HG03354 (cell line): ENCODE data around the gene IL12RB1.
"Not testable (repeated sequence)": the region's sequence is repeated elsewhere in the genome, so short reads cannot be mapped to it uniquely, and the experiment has no call there.

Source experiments
- ATAC-seq: cut with Tn5 transposase; IDR thresholded peaks from one replicate; pipeline ENCODE4 v1.9.1; 2021; ENCODE audit warnings: mild to moderate bottlenecking; ENCODE audit not compliant: unreplicated experiment, poor library complexity, severe bottlenecking

The IL12RB1 gene

DNA sequence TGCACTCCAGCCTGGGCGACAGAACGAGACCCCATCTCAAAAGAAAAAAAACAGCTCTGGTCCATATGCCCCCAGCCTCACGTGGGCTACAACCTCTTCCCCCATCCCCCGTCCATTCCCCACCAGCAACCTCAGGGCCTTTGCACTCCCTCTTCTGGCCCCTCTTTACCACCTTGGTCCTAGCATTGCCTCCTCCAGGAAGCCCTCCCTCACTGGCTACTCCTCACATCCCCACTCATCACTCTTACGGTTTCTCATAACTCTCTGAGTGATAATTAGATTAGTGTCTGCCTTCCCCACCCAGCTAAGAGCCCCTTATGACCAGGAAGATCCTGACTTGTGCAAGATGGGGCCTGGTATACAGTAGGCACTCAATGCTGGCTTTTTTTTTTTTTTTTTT, 30.8 kb downstream of the IL12RB1 start:
- ATAC-seq = no peak

DNA sequence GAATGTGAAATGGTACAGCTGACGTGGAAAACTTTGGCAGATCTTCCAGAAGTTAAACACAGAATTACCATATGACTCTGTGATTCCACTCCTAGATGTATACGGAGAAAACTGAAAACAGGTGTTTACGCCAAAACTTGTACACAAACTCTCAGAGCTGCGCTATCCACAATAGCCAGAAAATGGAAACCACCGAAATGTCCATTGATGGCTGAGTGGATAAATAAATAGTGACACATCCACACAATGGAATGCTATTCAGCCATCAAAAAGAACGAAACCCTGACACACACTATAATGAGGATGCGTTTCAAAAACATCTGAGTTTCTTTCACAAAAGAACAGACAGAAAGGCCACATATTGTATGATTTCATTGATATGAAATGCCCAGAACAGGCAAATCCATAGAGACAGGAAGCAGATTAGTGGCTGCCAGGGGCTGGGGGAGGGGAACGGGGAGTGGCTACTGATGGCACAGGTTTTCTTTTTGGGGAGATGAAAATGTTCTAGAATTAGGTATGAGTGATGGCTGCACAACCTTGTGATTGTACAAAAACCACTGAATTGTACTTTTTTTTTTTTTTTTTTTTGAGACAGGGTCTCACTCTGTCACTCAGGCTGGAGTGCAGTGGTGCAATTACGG, 33.0 kb downstream of the IL12RB1 start:
- ATAC-seq = no peak

DNA sequence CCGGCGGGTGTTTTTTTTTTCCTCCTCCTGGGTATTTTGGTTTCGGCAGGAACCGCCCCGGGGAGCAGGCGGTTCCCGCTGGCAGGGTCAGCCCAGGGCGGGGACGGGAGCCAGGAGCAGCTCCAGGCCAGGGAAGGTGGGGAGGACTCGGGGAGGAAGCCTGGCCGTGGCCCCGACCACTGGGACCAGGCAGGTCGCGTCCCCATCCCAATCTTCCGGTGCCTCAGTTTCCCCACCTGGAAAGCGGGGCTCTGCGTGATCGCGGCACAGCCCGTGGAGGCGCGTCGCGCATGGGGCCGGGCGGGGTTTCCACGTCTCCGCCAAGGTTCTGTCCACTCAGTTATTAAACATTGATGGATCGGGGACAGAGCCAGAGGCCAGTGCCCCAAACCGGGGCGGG, 34.8 kb downstream of the IL12RB1 start:
- no peak for ATAC-seq

DNA sequence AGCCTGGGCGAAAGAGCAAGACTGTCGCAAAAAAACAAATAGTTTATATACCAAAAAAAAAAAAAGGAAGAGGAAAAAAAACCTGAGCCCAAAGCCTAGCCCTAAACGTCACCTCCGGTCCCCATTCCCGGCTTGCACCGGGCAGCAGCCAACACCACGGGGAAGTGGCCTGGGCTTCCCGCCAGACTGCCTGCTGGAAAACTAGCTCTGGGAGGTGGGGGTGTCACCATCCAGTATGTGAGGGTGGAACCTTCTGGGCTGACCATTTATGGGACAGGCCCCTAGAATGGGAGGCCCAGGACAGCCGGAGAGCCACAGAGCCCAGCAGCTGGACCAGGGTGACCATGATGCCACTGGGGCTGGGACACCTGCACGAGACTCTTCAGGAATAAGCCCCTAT, 37.3 kb downstream of the IL12RB1 start:
- ATAC-seq = no peak

DNA sequence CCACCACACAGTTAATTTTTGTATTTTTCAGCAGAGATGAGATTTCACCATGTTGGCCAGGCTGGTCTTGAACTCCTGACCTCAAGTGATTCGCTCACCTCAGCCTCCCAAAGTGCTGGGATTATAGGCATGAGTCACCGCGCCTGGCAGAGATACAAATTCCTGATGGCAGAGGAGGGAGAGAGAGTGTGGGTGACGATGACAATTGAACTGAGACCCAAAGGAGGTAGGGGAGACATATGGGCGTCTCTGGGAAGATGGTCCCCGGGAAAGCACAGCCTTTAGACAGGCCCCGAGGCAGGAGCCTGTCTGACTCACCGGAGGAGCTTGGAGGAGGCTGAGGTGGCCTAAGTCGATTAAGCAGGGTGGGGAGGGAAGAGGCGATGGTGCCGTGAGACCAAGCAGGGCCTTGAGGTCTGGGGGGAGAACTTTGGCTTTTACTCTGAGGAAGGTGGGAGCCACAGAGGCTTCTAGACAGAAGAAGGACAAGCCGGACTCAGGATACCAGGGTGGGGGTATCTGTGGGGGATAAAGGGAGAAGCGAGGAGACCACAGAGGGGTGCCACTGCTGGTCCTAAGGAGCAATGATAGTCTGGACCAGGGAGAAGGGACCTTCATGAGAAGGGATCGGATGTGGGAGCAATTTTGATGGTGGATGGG, 40.5 kb downstream of the IL12RB1 start:
- no peak for ATAC-seq

DNA sequence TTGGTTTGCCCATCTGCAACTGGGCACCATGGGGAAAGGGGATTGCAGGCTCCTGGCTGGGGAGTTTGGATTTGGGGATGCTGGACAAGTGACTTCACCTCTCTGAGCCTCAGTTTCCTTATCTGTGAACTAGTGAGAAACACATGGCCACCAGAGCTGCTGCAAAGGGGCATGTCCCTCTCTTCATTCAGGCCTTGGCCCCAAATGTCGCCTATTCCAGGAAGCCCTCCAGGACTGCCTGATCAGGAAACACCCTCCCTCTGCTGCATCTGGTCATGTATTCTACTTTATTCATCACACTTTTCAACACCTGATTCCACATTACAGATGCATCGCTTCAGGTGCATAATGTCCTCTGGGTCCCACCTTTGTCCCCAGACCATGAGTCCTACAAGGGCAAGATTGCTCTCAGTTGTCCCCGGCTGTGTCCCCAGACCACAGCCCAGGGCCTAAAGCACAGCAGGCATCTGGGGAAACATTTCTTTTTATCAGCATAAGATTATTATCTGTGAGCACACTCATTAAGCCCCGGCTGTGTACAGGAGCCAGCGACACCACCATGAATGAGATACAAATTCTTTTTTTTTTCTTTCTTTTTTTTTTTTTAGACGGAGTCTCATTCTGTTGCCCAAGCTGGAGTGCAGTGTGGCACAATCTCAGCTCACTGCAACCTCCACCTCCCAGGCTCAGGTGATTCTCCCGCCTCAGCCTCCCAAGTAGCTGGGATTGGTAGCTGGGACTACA, 41.3 kb downstream of the IL12RB1 start:
- peak; percentile 8 for ATAC-seq

DNA sequence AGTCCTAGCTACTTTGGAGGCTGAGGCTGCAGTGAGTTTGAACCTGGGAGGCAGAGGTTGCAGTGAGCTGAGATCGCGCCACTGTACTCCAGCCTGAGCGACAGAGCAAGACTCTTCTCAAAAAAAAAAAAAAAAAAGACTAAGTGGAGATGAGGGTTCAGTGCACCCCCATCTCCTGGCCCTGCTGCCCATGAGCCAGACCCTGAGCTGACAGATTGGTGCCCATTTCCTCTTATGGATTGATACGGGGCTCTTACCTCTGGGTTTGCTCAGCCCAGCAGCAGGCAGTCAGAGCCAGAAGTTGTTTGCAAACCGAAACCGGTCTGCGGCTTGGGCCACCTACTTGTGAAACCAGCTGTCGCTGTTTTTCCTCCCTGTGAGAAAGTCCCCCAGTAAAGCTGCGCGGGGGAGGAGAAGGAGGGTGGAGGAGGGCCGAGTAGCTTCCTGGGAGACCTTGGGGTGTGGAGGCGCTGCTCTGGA, 41.9 kb downstream of the IL12RB1 start:
- peak; percentile 93 for ATAC-seq

DNA sequence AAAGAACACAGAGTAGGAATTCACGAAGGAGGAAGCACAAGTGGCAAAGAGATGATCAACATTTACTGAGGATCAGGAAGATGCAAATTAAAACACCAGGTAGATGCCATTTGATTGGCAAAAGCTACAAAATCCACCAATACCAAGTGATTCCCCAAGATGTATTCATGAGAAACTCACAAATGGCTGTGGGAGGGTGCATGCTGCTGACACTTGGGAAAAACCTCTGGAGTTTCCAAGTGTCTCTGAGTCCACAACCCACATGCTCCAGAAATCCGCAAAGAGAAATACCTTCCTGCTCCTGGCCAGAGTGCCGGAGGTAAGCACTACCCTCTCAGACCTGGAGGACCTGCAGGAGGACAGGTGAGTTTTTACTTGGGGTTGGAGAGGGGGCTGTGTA, 43.1 kb downstream of the IL12RB1 start:
- no peak for ATAC-seq

DNA sequence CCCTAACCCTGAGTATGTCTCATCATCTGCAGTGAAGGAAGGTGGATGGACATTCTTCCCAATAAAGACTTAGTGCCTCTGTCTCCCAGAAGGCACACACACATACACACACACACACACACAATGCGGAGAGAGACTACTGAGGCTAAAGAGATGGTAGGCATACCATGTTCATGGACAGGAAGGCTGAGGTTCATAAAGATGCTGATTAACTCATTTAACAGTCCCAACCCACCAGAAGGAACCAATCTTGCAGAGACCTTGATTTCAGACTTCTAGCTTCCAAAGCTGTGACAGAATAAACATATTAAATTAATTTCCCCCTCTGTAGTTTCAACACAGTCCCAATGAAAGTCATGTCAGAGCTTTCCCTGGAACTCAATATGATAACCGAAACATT, 45.7 kb downstream of the IL12RB1 start:
- ATAC-seq = no peak

DNA sequence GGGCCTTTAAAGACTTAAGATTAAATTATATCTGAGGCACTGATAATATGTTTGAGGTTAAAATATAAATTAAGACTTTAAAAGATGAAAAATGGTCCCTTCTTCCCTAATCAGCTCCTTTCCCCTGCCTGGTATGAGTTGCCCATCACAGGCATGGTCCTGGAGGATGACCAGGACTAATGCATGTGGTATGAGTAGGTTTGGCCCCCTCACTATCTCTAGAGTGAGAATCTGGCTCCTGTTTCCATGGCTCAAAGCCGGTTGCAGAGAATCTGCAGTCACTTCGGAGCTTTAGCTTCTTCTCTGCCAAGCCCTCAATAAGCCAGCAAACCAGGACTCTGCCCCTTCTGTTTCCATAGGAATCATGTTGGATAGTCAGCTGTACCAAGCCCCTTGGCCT, 54.6 kb downstream of the IL12RB1 start:
- not testable (repeated sequence) for ATAC-seq

DNA sequence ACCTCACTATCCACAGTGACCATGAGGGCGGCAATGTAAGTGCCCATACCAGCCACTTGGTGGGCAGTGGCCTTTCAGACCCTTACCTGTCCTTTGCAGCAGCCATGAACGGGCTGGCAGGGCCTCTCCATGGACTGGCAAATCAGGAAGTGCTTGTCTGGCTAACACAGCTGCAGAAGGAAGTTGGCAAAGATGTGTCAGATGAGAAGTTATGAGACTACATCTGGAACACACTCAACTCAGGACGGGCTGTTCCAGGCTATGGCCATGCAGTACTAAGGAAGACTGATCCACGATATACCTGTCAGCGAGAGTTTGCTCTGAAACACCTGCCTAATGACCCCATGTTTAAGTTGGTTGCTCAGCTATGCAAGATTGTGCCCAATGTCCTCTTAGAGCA, 55.3 kb downstream of the IL12RB1 start:
- ATAC-seq = not testable (repeated sequence)

DNA sequence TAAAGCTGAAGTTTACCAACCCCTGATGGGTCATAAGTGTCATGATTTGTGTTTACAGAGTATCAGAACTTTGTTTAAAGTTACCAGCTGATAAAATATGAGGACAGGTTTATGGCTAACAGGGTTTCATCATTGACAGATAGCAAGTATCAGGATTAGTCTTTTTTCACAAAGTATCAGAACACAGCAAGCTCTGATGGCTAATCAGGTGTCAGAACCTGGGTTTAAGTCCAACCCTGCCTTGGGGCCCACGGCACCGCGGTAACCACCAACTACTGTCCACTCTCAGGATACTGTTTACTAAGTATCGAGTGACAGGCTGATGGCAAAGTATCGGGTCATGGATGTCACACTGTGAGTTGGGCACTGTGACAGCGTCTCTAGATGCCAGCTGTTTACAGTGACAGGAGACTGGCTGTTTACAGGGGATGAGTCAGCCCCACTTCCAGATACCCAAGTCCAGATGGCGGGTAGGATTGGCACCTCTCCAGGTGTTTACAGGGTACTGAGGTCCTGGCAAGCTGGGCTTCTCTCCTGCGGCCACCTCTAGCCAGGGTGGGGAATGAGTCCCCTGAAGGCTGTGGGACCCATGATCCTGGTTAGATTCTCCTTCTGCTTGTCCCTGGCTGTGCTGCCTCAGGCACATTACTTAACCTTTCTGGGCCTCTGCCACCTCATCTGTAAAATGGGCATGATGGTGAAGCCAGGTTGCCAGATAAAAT, 57.0 kb downstream of the IL12RB1 start:
- no peak for ATAC-seq

DNA sequence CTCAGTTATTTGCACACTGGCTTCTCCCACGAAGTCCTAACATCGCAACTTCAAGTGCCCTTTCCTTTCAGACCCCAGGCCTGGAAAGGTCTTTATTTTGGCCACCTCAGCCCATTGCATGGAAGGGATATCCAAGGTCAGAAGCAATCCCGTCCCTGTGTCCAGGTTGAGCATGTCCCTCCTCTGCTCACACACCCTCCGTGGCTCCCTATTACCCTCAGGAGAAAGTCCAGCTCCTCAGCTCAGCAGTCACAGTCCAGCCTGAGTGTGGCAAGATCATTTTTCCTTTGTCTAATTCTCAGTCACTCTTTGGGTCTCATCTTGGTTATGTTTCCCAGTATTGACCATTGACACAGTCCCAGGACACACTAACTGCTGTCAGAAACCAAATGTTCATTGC, 59.6 kb downstream of the IL12RB1 start:
- no peak for ATAC-seq

DNA sequence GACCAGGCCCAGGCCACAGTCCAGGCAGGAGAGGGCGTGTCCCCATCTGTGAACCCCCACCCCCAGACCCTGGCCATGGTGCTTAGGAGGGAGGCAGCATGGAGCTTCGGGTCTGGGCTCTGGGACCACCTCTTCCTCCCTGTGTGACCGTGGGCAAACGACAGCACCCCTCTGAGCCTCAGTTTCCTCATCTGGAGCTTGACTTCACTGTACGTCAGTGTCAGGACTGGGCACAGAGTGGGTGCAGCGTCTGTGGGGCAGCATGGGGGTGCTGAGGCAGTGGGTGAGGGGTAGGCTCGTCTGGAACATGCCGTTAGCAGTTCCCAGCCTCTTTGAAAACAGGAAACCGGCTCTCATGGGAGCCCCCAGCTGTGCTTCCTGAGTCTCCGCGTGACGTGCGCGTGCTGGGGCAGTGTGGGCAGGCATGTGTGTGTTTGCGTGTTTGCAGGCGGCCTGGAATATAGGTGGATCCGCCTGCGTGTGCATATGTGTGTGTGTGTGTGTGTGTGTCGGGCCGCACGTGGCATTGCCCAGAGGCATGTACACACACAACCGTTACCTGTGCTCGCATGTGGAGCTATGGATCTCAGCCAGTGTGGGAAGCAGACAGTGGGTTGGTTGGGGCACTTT, 63.0 kb downstream of the IL12RB1 start:
- ATAC-seq = no peak

DNA sequence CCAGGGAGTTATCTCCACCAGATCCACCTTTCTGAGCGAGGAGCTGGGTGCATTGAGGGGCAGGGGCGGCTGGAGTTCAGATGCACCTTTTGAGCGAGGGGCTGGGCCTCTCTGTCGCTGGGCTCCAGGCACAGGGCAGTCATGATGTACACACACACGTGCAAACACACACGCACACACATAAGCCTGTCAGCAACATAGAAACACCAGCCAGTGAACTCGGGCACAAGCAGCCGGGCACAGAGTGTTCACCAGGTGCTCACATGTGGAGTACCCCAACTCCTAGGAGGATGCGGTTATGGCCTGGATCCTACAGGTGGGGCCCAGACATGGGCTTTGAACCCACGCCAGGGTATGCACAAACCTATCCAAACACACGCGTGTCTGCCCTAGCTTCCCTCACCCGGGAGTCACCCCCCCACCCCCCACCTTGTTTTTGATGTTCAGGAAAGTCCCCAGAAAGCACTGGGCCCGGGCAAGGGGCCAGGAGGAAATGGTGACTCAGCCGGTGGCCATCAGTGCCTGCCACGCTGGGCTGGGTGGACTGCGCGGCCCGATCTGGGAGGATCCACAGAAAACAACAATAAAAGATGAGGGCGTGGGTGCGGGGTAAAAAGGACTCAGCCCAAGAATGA, 65.5 kb downstream of the IL12RB1 start:
- ATAC-seq = no peak

DNA sequence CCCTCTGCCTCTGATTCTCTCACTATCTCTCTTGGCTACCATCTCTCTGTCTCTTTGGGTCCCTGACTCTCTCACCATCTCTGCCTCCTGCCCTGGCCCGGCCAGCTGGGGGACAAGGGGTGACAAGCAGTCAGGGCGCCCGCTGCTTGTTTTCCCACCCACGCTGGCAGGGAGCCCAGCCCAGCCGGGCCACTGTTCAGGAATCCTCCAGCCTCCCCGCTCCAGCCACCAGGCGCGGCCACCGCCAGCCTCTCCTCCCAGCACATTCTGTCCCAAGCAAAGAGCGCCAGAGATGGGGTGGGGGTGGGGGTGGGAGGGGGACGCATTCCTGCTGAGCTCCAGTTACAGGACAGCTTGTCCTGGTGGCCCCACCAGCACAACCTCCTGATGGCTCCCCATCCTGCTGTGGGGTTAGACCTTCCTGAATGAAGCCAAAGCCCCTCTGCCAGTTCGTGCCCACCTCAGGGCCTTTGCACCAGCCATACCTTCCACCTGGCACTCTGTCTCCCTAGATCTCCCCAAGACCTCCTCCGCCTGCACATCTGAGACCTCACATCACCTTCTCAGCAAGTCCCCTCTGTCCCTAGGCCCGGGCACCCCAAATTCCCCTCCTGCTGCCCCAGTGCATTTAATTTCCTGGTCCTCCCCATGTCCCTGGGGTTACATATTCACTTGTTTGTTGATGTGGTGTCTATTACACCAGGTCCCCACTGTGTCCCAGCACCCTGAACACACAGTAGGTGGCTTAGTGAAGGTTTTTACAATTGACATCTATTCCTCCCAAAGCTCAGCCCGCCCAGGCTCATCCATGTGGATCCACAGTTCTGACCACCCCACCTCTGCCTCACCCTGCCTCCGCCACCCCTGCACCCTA, 66.3 kb downstream of the IL12RB1 start:
- ATAC-seq = no peak

DNA sequence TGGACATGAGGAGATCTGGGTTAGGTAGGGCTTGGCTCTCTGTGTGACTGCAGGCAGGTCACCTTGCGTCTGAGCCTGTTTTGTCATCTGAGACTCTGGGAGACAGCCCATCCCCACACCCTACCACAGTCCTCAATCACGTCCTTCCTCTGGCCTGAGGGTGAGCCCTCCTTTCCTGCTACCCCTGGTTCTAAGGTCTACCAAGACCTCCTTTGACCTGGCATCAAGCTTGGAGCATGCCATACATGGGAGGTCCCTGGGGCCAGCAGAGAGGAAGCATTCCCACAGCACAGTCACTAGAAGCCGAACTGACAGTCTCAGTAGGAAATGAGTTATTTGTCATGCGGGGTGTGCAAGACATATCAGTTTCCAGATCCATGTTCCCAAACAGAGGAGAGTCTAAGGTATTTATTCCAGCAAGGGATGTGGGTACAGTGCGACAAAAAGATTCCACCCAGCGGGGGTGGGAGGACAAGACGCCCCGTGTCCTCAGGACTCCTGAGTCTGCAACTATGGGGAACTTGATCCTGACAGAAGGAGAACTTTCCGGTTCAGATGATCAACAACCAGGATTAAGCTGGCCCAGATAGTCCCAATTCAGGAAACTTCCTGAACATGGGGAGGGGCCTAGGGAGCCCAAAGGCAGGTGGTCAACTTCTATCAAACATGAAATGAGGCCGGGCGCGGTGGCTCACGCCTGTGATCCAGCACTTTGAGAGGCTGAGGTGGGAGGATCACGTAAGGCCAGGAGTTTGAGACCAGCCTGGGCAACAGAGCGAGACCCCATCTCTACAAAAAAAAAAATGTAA, 69.3 kb downstream of the IL12RB1 start:
- no peak for ATAC-seq
